ENCODE measurements around the gene NOTCH1. TPM values are rescaled to one million over a fixed set of nuclear protein-coding genes. Genes with fewer than 3 reads are reported as not detected.

Gene NOTCH1
- total RNA-seq, 2 experiments from 2014 or later: 17.6 to 17.9 TPM

- Histone ChIP-seq H3K4me3 (ENCODE audit: low read depth, low read length, poor library complexity, severe bottlenecking) (no peak overlapping the region), H3K79me2 (ENCODE audit: insufficient read depth, low read depth, low read length) (no peaks in the 10 kb centered on the region), H4K20me1 (ENCODE audit: insufficient read depth, low read length) (no peaks in the 10 kb centered on the region; the same call in 1 of the 2 replicates), H3K9me3 (ENCODE audit: low read length) (no peaks in the 10 kb centered on the region), H3K4me1 (ENCODE audit: insufficient read depth, low read length, poor library complexity, severe bottlenecking) (peaks cover 16% of the 10 kb centered on the region), H3K36me3 (ENCODE audit: insufficient read depth, low read length) (no peaks in the 10 kb centered on the region), H3K9me2 (ENCODE audit: insufficient read depth, low read length) (no peaks in the 10 kb centered on the region), H3K4me2 (ENCODE audit: low read length) (no peak overlapping the region), H2AFZ (ENCODE audit: low read length) (no peak overlapping the region), H3K27ac (ENCODE audit: low read depth, low read length, poor library complexity, severe bottlenecking) (no peak overlapping the region)
- BruUV-seq (replicated peaks): no TSS peak
- DNase-seq (ENCODE audit: low spot score): no peak
- POLR2A ChIA-PET: no interaction called here
- intact Hi-C loops (cut with micrococcal nuclease; ENCODE audit: unreplicated experiment): no loop called here
- TF ChIP-seq CTCF (conservative IDR thresholded peaks at IDR 0.05; ENCODE audit: low read length) (no peak), EZH2phosphoT487 (IDR thresholded peaks at IDR 0.05; ENCODE audit: borderline replicate concordance, low read depth, low read length) (no peak)
- CTCF ChIA-PET (ENCODE audit: unreplicated experiment): no interaction called here
Measured at GRCh38 chr9:136527131-136527530, 18.7 kb downstream of the NOTCH1 start.

GRCh38 chr9:136526625-136527066, 19.2 kb downstream of the NOTCH1 start:
- CTCF ChIA-PET (ENCODE audit: unreplicated experiment): no interaction called here
- Histone ChIP-seq H3K4me1 (ENCODE audit: insufficient read depth, low read length, poor library complexity, severe bottlenecking) (peaks cover 16% of the 10 kb centered on the region), H3K36me3 (ENCODE audit: insufficient read depth, low read length) (no peaks in the 10 kb centered on the region), H3K9me3 (ENCODE audit: low read length) (no peaks in the 10 kb centered on the region), H3K79me2 (ENCODE audit: insufficient read depth, low read depth, low read length) (no peaks in the 10 kb centered on the region), H3K27ac (ENCODE audit: low read depth, low read length, poor library complexity, severe bottlenecking) (no peak overlapping the region), H2AFZ (ENCODE audit: low read length) (no peak overlapping the region), H3K4me3 (ENCODE audit: low read depth, low read length, poor library complexity, severe bottlenecking) (no peak overlapping the region), H3K9me2 (ENCODE audit: insufficient read depth, low read length) (no peaks in the 10 kb centered on the region), H4K20me1 (ENCODE audit: insufficient read depth, low read length) (no peaks in the 10 kb centered on the region; the same call in 1 of the 2 replicates), H3K4me2 (ENCODE audit: low read length) (no peak overlapping the region)
- no peak for DNase-seq (ENCODE audit: low spot score)
- intact Hi-C loops (cut with micrococcal nuclease; ENCODE audit: unreplicated experiment): no loop called here
- no TSS peak for BruUV-seq (replicated peaks)
- no peak for TF ChIP-seq EZH2phosphoT487 (IDR thresholded peaks at IDR 0.05; ENCODE audit: borderline replicate concordance, low read depth, low read length)
- TF ChIP-seq CTCF (conservative IDR thresholded peaks at IDR 0.05; ENCODE audit: low read length): no peak
- POLR2A ChIA-PET: no interaction called here

GRCh38 chr9:136525841-136526499, 19.9 kb downstream of the NOTCH1 start:
- Histone ChIP-seq H3K4me2 (ENCODE audit: low read length) (no peak overlapping the region), H3K27ac (ENCODE audit: low read depth, low read length, poor library complexity, severe bottlenecking) (no peak overlapping the region), H4K20me1 (ENCODE audit: insufficient read depth, low read length) (no peaks in the 10 kb centered on the region; the same call in 1 of the 2 replicates), H3K79me2 (ENCODE audit: insufficient read depth, low read depth, low read length) (no peaks in the 10 kb centered on the region), H3K9me3 (ENCODE audit: low read length) (no peaks in the 10 kb centered on the region), H3K4me3 (ENCODE audit: low read depth, low read length, poor library complexity, severe bottlenecking) (no peak overlapping the region), H3K9me2 (ENCODE audit: insufficient read depth, low read length) (no peaks in the 10 kb centered on the region), H3K4me1 (ENCODE audit: insufficient read depth, low read length, poor library complexity, severe bottlenecking) (peaks cover 16% of the 10 kb centered on the region), H3K36me3 (ENCODE audit: insufficient read depth, low read length) (no peaks in the 10 kb centered on the region), H2AFZ (ENCODE audit: low read length) (no peak overlapping the region)
- BruUV-seq (replicated peaks): no TSS peak
- ChIA-PET POLR2A (no interaction called here), CTCF (ENCODE audit: unreplicated experiment) (no interaction called here)
- no peak for DNase-seq (ENCODE audit: low spot score)
- intact Hi-C loops (cut with micrococcal nuclease; ENCODE audit: unreplicated experiment): no loop called here
- TF ChIP-seq CTCF (conservative IDR thresholded peaks at IDR 0.05; ENCODE audit: low read length) (no peak), EZH2phosphoT487 (IDR thresholded peaks at IDR 0.05; ENCODE audit: borderline replicate concordance, low read depth, low read length) (no peak)
